Right lobe of liver (tissue), 6 donors: Measurements from ENCODE around the gene PGM2. TPM values are rescaled to one million over a fixed set of nuclear protein-coding genes. Genes with fewer than 3 reads are reported as not detected.
A peak's percentile ranks its signal among the peaks of the same experiment; 100 is the strongest.
"Not testable (repeated sequence)": the region's sequence is repeated elsewhere in the genome, so short reads cannot be mapped to it uniquely, and the experiment has no call there.

ENCODE experiments used
- ATAC-seq, 4 donors: fragments of 200-7000 bp; cut with Tn5 transposase; one replicate each; pipeline ENCODE4 v1.9.1; 2020; ENCODE audit warnings: mild to moderate bottlenecking in 4 of 4, moderate library complexity in 4 of 4
- DNase-seq, 3 donors: peaks; one replicate each; pipeline ENCODE4 v3.0.0-alpha.2; 2020
- H3K27ac ChIP-seq, 3 donors: fragments of 200-600 bp; one replicate each; pipeline ENCODE4 v1.8.0; 2022
- H3K27me3 ChIP-seq, 2 donors: fragments of 200-600 bp; one replicate each; pipeline ENCODE4 v1.8.0; 2022
- H3K36me3 ChIP-seq, 4 donors: fragments of 200-600 bp; sonication (generic) in 1 of 4; one replicate each; pipeline versions ENCODE4 v1.5.1 to v1.8.0; 2017 to 2022; ENCODE audit warnings: control low read depth in 1 of 4
- H3K4me1 ChIP-seq, 4 donors: fragments of 200-600 bp; sonication (generic) in 1 of 4; one replicate each; pipeline versions ENCODE4 v1.5.1 to v1.8.0; 2017 to 2022; ENCODE audit warnings: control low read depth in 1 of 4
- H3K4me3 ChIP-seq, 3 donors: fragments of 200-600 bp; one replicate each; pipeline ENCODE4 v1.8.0; 2022
- H3K9me3 ChIP-seq, 4 donors: fragments of 200-600 bp; sonication (generic) in 1 of 4; one replicate each; pipeline versions ENCODE4 v1.5.1 to v1.8.0; 2017 to 2022; ENCODE audit warnings: control low read depth in 1 of 4
- POLR2A ChIP-seq: fragments of 450-650 bp; IDR thresholded peaks from one replicate; pipeline ENCODE4 v1.6.1; 2017; ENCODE audit warnings: antibody characterized with exemption, mild to moderate bottlenecking
- WGBS: methylation state at CpG from one replicate; pipeline ENCODE4 v1.1.6; 2018; ENCODE audit warnings: low coverage, low lambda C conversion rate; ENCODE audit not compliant: insufficient coverage; ENCODE audit errors: missing lambda C conversion rate; 5-methylcytosine and 5-hydroxymethylcytosine counted together
- intact Hi-C, 2 donors: fragments of 100-400 bp; cut with DNase I; formaldehyde crosslinking; loops; one replicate each; pipeline versions ENCODE4 v1.11.2 to v1.14.1; 2022
- total RNA-seq, 6 experiments: library from RNA; depleted of rRNA in 2 of 6; stranded (reverse); fragments of >200 nt in 2 of 6; fragmentation: NEBNext Ultra II Directional in 3 of 6; extraction: Animal tissue kit (Norgen Biotek cat#: 25700) in 3 of 6; gene quantifications; one replicate each; pipeline versions ENCODE4 v1.1.0 to v1.2.4, GENCODE V29; 2016 to 2023
- TF ChIP-seq, protein P1 (sequence below), 4 donors: fragments of 200-600 bp in 3 of 4; fragments of 450-650 bp in 1 of 4; IDR thresholded peaks; one replicate each; pipeline versions ENCODE4 v1.5.1 to v1.8.0; 2016 to 2022; ENCODE audit warnings: antibody characterized with exemption in 4 of 4, mild to moderate bottlenecking in 2 of 4
- donor health status: DM: no; HTN: yes; CAD: no.
- donor health status: DM: no; HTN: no; CAD: no.
- donor health status: DM: no; HTN: no; CAD: no.
- donor health status: DM: no; HTN: yes; CAD: no.
- donor health status: DM: no; HTN: yes; CAD: no.

Gene PGM2
- total RNA-seq, 6 experiments from 2014 or later: 5.5 to 16.3 (median 7.3) TPM

DNA sequence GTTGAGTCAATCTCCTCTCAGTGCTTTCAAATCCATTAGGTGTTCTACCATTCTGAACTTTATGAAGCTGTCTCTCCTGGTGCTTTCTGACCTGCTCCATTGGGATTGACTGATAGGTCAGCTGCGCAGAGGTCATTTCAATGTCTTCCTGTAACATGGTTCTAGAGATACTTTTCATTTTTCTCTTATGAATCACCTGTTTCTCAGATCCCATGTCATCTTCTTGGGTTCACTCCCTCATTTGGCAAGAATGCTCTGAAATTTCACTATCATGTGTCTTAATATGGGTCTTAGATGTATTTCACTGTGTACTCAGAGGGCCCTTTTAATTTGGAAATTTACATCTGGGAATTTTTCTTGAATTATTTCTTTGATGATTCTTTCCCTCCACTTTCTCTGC, 13.8 kb upstream of the PGM2 start:
- Histone ChIP-seq H3K36me3 (no peaks in the 10 kb centered on the region), H3K4me3 (no peak overlapping the region), H3K9me3 (no peaks in the 10 kb centered on the region), H3K27me3 (no peaks in the 10 kb centered on the region), H3K4me1 (peaks cover 0 to 7% (median 2%) of the 10 kb centered on the region in 4 donors), H3K27ac (no peak overlapping the region)
- intact Hi-C loops: no loop called here
- DNase-seq (no peak), ATAC-seq (no peak)
- WGBS: 100% methylated on average over 1 of the region's 1 CpG
- TF ChIP-seq POLR2A: no peak
- TF ChIP-seq, protein P1, sequence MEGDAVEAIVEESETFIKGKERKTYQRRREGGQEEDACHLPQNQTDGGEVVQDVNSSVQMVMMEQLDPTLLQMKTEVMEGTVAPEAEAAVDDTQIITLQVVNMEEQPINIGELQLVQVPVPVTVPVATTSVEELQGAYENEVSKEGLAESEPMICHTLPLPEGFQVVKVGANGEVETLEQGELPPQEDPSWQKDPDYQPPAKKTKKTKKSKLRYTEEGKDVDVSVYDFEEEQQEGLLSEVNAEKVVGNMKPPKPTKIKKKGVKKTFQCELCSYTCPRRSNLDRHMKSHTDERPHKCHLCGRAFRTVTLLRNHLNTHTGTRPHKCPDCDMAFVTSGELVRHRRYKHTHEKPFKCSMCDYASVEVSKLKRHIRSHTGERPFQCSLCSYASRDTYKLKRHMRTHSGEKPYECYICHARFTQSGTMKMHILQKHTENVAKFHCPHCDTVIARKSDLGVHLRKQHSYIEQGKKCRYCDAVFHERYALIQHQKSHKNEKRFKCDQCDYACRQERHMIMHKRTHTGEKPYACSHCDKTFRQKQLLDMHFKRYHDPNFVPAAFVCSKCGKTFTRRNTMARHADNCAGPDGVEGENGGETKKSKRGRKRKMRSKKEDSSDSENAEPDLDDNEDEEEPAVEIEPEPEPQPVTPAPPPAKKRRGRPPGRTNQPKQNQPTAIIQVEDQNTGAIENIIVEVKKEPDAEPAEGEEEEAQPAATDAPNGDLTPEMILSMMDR (IDR thresholded peaks at IDR 0.05): no peak

DNA sequence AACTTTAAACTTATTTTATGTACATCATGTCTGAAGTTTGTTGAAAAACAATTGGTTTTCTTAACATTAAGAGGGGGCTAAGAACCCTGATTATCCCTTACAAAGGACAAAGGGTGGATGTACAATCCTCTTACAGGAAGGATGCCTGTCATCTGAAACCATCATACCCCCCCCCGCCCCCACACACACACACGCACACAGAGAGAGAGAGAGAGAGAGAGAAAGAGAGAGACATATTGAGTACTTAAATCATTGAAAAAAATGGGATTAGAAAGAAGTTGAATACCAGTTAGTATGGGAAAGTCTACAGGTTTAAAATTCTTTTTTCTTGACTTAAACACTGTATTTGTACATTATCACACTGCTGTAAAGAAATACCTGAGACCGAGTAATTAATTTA, 10.9 kb upstream of the PGM2 start:
- DNase-seq (no peak), ATAC-seq (no peak)
- Histone ChIP-seq H3K4me1 (peaks cover 0 to 14% (median 2%) of the 10 kb centered on the region in 4 donors), H3K27ac (no peak overlapping the region), H3K4me3 (no peak overlapping the region), H3K27me3 (no peaks in the 10 kb centered on the region), H3K9me3 (no peaks in the 10 kb centered on the region), H3K36me3 (no peaks in the 10 kb centered on the region)
- TF ChIP-seq, protein P1 (IDR thresholded peaks at IDR 0.05): no peak
- no peak for TF ChIP-seq POLR2A
- intact Hi-C loops: no loop called here
- WGBS: 49% methylated on average over 3 of the region's 3 CpGs

DNA sequence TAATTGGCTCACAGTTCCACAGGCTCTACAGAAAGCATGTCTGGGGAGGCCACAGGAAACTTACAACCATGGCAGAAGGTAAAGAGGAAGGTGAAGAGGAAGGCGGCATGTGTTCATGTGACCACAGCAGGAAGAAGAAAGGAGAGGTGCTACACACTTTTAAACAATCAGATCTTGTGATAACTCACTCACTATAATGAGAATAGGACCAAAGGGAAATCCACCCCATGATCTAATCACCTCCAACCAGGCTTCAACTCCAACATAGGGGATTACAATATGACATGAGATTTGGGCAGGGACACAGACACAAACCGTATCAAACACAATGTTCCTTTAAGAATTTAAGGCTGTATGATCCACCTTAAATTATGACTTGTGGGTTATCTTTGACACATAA, 10.5 kb upstream of the PGM2 start:
- Histone ChIP-seq H3K36me3 (no peaks in the 10 kb centered on the region), H3K27me3 (no peaks in the 10 kb centered on the region), H3K9me3 (no peaks in the 10 kb centered on the region), H3K4me1 (peaks cover 0 to 14% (median 2%) of the 10 kb centered on the region in 4 donors), H3K27ac (no peak overlapping the region), H3K4me3 (no peak overlapping the region)
- intact Hi-C loops: no loop called here
- peak in 1 of 4 donors; percentile 25 for ATAC-seq
- DNase-seq: no peak
- TF ChIP-seq, protein P1 (IDR thresholded peaks at IDR 0.05): no peak
- no peak for TF ChIP-seq POLR2A
- WGBS: 48% methylated on average over 2 of the region's 2 CpGs

DNA sequence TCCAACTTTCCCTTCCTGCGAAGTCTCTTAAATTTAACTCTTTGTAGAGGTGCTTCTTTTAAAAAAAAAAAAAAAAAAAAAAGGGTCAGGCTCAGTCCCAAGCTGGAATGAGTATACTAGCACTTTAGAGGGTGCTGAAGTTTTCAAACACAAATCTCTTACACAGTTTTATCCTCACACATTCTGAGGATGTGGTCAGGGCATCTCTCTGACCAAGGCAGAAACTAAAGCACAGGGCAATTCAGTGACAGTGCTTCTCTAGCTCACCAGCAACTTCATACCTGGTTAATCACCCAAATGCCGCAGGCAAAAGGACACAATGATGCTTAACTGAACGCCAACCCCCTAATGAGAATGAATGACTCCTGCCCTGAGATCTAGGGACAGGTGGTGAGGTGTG, 9.8 kb upstream of the PGM2 start:
- Histone ChIP-seq H3K4me3 (no peak overlapping the region), H3K4me1 (peaks cover 0 to 20% (median 5%) of the 10 kb centered on the region in 4 donors), H3K36me3 (no peaks in the 10 kb centered on the region), H3K27ac (no peak overlapping the region), H3K27me3 (no peaks in the 10 kb centered on the region), H3K9me3 (no peaks in the 10 kb centered on the region)
- intact Hi-C loops: no loop called here
- 69% methylated on average over 3 of the region's 3 CpGs for WGBS
- no peak for ATAC-seq
- TF ChIP-seq, protein P1 (IDR thresholded peaks at IDR 0.05): no peak
- no peak for TF ChIP-seq POLR2A
- DNase-seq: no peak

DNA sequence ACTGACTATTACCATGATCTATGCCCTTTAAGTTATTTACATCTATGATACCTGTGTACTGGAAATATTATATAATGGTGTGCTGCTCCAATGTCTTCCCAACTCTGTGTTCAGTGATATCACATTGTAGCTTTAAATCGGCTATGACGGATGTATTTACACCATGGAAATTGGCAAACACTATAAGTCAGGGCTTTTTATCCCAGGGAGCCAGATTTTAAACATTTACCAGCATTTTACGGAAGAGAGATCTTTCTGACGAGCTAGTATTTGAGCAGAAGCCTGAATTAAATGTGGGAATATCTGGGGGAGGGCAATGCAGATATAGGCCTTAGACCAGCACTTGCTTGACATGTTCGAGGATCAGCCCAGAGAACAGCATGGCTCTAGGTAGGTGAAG, 7.7 kb upstream of the PGM2 start:
- WGBS: 28% methylated on average over 5 of the region's 5 CpGs
- intact Hi-C loops: no loop called here
- TF ChIP-seq, protein P1 (IDR thresholded peaks at IDR 0.05): no peak
- TF ChIP-seq POLR2A: no peak
- no peak for DNase-seq
- H3K4me1 ChIP-seq: peaks cover 0 to 34% (median 9%) of the 10 kb centered on the region in 4 donors
- no peaks in the 10 kb centered on the region for H3K36me3 ChIP-seq
- H3K27me3 ChIP-seq: no peaks in the 10 kb centered on the region
- H3K4me3 ChIP-seq: no peak overlapping the region
- H3K27ac ChIP-seq: peak overlapping the region in 1 of 3 donors; percentile 29
- ATAC-seq: peak in 2 of 4 donors; percentile 4 to 48
- H3K9me3 ChIP-seq: no peaks in the 10 kb centered on the region

DNA sequence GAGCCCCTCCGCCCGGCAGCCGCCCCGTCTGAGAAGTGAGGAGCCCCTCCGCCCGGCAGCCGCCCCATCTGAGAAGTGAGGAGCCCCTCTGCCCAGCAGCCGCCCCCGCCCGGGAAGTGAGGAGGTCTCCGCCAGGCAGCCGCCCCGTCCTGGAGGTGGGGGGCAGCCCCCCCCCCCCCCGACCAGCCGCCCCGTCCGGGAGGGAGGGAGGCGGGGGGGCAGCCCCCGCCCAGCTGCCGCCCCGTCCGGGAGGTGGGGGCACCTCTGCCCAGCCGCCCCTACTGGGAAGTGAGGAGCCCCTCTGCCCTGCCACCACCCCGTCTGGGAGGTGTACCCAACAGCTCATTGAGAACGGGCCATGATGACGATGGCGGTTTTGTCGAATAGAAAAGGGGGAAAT, 6.0 kb upstream of the PGM2 start:
- not testable (repeated sequence) for DNase-seq, H3K27ac ChIP-seq, ATAC-seq, H3K27me3 ChIP-seq, H3K36me3 ChIP-seq, H3K9me3 ChIP-seq, H3K4me3 ChIP-seq
- peaks cover 0 to 45% (median 9%) of the 10 kb centered on the region in 4 donors for H3K4me1 ChIP-seq
- intact Hi-C loops: loop anchor here in 1 of 2 donors (10.0 kb wide), 1 partner anchor 64 kb away; no protein-coding TSS in a partner anchor
- 95% methylated on average over 14 of the region's 28 CpGs for WGBS
